NCI-H2171 treated with DMSO at 0.1 percent for 48 hours (cell line): ENCODE data around the gene MTCL1.

ENCODE experiments used
- DNase-seq: peaks from one replicate; lab custom pipeline; 2025; lab: John Stamatoyannopoulos, UW

The MTCL1 gene

DNA sequence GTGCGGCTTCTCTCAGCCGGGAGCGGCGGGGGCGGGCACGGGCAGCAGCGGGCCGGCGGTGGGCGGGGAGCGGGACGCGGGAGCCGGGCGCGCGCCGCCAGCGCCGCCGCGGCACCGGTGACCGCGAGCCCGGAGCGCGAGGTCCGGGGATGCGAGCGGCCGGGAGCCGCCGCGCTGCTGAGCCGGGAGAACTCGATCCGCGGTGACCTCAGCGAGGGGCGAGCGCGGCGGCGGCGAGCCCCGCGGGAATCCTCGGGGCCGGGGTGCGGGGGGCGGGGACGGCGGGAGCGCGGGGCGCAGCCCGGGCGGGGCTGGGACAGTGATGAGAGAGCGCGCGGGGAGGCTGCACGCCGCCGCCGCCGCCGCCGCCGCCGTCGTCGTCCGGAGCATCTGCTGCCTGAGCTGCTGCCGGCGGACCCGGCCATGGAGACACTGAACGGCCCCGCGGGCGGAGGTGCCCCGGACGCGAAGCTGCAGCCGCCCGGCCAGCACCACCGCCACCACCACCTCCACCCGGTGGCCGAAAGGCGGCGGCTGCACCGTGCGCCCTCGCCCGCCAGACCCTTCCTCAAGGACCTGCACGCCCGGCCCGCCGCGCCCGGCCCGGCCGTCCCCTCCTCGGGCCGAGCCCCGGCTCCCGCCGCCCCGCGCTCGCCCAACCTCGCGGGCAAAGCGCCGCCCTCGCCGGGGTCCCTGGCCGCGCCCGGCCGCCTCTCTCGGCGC, at the start of gene MTCL1:
TSS of gene MTCL1 (plus strand) at position 319 of the 723 bp plus-strand sequence. CDS start at position 424, 105 bp downstream.
- DNase-seq: peak; percentile 56

DNA sequence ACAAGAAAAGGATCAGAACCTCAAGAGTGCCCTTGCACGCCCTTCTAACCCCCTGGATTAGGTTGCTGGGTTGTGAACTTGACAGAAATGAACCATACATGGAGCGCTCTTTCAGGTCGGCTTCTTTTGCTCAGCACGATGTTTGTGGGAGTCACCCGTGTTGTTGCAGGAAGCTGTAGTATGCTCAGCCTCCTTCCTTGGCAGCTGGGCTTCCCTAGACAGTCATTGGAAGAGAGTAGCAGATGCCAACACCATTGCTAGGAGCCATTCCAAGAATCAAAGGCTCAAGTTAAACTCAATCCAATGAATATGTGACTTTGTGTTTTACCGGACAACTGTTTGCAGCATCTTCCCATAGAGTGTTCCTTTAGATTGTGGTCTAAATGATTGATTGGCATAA, 49.1 kb upstream of the MTCL1 start:
- peak; percentile 38 for DNase-seq

DNA sequence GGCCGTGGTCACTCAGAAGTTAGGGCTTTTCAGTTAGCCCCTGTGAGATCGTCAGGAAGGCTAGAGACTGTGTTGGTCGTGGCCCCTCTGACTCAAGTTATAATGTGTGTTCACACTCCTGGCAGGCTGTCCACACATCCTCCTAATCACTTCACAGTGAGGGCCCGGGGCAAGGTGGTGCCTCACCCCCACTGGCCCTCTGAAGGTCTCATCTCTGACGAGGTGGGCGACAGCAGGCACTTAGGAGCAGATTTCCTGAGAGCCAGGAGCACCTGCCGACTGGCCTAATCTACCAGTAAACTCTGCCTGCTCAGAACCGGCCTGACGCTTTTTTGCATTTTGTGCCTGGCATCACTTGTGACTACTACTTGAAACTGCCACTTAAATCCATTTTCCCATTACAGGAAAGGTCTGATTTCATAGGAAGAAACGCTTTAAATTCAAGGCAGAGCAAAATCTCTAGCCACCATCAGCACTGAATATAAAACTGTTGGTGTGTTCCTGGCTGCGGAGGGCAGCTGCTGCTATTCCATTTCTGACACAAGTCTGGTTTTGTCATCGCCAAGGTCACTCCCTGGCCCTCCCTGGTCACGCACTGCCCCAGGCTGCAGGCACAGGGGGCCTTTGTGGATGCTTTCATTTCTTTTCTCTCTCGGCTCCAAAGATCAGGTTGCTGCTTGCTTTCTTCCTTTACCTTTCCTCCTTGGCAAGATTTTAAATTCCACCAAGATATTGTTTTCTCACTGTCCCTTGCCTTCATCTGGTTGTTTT, 48.1 kb upstream of the MTCL1 start:
- peak; percentile 34 for DNase-seq

DNA sequence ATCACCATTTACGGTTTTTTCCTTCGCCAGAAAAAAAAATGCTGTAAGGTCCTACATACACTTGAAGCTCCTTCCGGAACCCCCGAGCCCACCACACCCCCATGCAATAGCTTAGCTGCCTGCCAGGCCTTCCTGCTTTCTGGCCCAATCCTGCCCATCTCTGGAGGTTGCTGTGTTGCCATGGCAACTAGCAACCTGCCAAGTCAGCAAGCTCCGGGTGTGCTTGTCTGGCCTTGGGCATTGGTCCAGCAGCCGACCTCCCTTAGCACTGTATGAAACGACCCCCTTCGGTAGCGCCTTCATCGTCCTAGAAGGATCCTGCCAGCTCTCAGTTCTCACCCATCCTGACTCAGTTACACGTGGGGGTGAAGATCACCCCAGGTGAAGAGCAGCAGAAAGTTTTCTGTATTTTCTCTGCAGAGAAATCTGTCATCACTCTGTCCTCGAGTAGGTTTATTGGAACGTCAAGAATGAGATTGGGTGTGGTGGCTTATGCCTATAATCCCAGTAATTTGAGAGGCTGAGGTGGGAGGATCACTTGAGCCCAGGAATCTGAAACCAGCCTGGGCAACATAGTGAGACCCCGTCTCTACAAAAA, 47.4 kb upstream of the MTCL1 start:
- DNase-seq: no peak

DNA sequence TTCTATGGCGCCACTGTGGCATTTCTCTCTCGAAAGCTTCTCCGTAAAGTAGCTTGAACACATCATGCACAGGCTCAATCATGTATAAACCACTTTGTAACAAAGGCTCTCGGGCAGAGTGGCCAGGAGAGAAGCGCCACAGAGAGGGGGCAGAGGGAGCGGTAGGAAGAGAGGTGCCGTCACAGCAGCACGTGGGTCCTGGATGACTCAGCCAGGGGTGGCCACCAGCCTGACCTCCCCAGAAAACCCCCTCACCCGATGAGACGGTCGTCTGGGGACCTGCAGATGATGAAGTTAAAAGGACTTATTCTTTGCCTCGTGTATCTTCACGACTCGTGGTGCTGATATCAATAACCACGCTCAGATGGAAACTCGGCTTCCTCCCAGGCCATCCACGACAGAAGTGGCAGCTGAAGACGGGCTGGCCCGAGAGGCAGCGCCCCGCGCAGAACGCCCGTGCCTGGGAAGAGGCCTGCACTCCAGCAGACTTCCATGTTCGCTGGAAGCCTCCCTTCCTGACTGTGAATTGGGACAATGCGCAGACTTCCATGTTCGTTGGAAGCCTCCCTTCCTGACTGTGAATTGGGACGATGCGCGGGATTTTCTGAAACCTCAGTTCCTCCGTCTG, 46.4 kb upstream of the MTCL1 start:
- no peak for DNase-seq

DNA sequence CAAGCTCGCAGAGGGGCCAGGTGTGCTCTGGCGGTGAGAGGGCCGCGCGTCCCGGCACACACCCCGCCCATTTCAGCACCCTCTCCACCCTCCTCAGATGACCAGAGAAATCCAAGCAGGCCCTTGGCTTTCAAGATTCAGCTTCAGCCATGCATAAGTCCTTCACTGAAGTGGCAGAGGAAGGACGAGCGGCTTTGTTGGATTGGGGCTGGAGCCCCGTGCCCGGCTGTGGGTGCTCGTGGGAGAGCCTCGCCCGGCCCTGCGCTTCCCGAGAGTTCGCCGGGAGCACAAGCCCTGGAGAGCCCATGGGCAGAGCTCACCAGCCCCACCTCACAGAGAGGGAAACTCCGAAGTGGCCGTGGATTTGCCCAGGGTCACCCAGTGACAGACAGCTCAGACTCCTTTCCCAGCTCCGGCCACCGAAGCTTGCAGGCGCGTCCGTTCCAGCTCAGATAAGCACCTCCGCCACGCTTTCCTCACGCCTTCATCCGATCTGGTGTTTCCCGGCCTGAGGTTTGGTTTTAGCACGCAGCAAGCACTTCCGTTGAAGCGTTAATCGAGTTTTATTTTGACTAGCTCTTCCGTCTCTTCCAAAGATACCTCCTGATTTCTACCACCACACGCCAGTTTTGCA, 45.6 kb upstream of the MTCL1 start:
- no peak for DNase-seq

DNA sequence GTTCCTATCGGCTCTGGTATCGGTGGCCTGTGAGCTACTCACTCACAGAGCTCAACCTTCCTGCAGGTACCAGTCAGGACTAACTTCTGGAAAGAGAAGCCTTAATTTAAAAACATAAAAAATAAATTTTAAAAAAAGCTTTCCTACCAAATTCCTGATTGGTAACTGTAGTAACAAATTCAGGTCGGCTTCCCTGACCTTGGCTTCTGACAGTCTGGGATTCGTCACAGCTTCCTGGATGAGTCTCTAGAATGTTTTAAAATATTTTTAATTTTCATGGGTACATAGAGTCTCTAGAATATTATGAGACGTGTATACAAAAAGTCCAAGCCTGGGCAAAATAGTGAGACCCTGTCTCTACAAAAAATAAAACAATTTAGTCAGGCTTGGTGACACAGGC, 45.0 kb upstream of the MTCL1 start:
- DNase-seq: no peak

DNA sequence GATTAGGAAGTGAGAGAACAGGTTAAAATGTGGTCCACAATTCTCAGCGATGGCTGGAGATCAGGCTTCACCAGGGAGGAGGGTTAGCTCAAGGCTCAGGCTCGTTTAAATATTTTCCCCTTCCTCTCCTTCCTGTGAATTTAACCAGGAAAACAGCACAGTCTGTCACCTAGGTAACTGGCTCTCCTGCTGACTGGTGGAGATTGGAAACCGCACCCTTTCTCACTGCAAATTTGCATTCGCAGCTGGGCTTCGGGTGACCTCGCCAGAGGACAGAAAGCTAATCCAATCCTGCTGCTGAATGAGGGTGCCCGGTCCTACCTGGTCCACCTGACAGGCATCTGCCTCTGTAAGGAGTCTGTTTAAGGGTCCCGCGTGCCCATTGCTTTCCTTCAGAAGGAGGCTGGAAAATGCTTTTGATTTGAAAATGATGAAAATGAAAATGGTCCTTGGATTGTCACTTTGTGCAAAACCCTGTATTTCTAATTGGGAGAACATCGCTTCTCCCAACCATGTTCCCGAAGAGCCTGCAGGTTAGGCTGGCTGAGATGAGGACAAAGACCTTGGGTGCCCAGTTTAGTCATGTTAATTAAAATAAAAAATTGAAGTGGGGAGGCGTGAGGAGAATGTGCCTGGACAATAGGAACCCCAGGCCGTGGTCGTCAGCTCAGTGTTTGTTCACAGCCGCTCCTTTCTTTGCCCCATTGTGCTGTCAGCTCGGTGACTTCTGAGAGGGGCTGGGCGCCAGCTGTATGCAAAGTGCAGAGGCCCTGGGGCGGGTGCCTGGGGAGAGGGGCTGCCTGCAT, 43.4 kb upstream of the MTCL1 start:
- peak; percentile 90 for DNase-seq

DNA sequence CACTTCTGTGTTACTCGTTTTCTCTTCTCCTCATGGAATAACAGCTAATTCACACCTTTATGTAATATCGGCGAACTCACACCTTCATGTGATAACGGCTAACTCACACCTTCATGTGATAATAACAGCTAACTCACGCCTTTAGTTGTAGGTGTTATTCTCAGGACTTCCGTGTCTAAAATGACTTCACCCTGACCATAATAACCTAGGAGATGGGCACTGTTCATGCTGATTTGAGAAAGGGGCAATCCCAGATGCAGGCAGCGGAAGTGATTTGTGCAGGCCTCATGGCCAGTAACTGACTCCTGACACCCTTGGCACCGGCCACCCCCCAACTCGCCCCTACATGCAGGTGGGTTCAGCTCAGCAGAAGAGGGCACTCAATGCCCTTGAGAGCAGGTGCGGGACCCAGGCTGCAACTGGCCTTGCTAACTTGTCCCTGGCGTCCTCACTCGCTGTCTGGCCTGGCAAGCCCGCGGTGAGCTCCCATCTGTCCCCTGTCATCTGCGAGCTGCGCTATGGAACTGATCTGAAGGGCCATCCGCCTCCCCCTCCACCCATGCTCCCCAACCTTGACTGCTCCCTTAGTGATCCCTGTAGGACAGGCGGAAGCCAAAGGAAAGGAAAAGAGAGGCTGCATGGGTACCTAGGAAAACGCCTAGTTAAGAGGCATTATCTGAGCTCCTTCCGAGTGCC, 42.6 kb upstream of the MTCL1 start:
- DNase-seq: no peak

DNA sequence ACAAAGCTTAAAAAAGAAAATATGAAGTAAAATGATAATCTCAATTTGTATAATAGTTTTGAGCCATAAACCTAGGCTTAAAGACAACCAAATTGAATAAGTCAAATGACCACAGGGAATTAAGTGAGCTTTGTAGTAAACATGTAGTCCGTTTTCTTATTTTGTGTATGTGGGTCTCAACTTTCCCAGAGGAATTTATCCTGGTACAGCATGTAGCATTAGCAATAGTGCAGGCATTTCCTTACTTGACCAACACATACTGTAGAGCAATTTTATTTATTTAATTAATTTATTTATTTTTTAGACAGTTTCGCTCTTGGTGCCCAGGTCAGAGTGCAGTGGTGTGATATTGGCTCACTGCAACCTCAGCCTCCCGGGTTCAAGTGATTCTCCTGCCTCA, 37.5 kb upstream of the MTCL1 start:
- no peak for DNase-seq

DNA sequence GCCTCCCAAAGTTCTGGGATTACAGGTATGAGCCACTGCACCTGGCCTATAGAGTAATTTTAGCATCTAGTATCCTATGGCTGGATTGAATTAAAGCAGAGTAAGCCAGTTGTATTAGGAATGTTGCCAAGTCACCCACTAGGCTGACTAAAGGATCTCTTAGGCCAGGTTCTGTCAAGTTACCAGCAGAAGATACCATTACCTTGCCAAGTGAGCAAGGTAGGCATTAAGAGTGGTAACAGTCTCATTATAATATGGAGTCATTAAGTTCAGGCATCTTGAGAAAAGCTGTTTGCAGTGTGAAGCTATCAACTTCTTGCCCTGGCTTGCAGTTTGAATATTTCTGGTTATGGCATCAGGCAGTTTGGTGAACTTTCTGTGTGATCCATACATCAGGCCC, 37.0 kb upstream of the MTCL1 start:
- DNase-seq: no peak

DNA sequence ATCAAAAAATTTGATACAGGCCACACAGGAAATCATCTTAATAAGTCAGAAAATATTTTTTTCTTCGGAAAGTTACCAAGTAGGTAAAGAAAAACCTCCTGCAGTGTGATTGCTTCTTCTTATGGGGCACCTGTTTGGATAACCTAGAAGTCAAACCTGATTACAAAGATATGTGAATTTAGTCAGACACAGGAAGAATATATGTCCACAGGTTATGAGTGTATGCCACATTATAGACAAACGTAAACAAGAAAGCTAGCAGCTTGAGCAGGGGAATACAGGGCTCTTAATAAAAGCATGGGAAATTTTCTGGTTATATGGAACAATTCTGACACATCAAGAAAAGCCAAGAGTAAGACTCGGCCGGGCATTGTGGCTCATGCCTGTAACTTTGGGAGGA, 35.8 kb upstream of the MTCL1 start:
- no peak for DNase-seq

DNA sequence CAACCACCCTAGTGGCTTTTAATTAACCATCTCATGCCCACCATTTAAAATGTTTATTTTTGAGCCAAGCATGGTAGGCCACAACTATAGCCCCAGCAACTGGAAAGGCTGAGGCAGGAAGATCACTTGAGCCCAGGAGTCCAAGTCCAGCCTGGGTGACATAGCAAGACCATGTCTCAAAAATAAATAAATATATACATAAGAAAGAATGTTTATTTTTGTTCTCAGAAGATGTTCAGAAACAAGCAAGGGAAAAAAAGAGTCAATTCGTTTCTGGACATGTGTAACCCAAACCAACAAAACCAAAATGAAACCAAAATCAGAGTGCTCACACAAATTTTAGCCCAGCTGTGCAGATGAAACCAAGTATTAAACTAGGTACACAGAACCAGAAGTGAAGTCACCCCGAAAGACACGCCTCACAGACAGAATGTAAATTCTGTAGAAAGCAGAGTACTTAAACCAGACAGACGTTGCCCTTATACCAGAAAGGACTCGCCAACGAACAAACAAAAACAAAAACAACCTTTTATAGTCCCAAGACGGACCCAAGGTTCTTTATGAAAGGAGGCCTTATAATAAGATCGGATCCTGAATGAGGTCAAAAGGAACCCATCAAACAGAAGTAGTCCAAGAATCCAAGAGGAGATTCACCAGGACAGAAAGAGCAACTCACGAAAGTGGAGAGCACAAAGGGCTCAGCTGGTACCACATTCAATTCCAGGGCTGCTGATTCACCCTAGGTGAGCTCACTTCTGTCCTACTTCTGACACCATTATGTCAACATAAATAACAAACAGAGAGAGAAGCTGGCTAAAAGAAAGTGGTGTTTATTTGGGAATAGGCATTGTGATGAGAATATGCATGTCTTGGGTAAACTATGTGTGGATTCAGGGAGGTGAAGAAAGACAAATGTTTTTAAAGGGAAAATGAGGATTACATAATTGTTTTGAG, 31.8 kb upstream of the MTCL1 start:
- DNase-seq: peak; percentile 12

DNA sequence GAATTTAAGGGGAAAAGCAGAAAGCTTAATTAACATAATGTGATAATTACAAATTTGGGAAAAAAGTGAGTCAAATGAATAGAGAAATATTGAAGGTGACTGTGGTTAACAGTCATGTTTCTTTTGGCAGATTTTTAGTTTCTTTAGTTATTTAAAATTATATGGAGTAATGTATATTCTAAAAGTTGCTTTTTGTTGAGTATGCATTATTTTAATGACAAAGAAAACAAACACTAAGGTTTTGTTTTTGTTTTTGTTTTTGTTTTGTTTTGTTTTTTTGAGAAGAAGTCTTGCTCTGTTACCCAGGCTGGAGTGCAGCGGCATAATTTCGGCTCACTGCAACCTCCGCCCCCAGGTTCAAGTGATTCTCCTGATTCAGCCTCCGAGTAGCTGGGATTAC, 30.3 kb upstream of the MTCL1 start:
- DNase-seq: no peak

DNA sequence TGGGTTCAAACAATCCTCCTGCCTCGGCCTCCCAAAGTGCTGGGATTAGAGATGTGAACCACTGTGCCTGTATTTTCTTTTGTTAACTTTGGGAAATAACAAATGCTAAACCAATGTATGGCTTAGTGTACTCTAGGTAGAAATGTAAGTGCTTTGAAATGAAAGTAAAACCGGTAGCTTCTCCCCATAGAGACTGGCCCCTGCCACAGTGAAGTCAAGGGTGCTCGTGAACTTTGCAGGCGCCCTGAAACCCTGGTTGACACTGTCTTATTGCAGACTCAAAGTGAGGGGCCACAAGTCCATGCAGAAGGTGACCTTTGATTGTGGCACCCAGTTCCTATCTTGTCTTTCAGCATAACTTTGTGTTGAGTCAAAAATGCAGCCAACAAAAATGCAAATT, 24.2 kb upstream of the MTCL1 start:
- DNase-seq: no peak

DNA sequence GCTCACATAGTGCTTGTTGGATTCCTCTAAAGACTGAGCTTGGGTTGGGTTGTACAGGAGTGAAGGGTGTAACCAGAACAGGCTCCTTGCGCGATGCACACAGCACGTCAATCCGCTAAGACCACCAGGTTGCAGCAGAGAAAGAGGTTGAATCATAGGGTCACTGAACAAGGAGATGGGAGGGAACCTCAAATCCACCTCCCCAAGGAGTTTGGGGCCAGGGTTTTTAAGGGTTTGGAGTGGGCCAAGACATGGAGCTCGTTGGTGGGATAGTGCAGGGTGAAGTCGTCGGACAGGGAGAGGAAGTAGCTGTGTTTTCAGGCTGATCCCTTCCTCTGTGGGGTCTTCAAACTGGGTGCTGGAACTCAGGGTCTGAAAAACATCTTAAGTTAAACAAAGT, 20.8 kb upstream of the MTCL1 start:
- no peak for DNase-seq

DNA sequence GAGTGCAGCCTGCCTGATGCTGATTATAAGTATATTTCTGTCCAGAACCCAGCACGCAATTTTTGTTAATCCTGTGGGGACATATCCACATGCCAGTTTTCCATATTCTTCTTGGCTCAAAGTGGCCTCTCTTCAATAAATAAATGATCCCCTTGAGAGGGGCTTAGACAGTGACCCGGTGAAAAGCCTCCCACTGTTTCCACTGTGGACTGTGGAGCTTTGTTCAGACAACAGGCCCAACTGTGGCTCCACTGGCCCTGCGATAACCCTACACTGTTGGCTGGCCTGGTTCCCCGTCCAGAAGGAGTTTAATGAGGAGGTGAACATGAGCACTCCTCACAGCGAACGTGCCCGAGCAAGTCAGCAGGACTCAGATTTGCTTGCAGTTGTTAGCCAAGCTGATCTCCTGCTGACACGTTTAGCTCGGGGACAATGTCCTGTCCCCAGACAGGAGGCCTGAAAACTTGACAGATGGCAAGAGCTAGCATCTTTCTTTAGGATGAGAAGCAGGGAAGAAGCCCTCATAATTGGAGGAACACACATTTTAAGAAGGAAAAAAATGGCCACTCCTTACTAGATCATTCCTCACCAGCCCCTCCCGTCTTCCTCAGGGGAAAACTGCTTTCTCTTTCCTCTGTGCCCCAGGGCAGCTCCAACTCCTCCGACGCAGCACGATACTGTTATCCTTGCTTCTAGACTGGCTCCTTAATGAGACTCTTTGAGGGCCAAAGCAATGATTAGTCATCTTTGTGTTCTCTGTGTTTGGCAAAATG, 20.0 kb upstream of the MTCL1 start:
- peak; percentile 99 for DNase-seq

DNA sequence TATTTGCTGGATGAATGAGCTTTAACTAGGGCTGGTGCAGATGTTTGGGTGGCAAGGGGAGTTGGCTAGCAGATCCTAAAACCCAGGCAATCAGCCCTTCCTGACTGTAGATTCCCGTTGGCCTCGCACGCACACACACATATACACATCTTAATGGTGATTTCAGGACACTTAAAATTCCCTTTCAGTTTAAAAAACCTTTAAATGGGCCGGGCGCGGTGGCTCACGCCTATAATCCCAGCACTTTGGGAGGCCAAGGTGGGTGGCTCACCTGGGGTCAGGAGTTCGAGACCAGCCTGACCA, 19.5 kb upstream of the MTCL1 start:
- no peak for DNase-seq

DNA sequence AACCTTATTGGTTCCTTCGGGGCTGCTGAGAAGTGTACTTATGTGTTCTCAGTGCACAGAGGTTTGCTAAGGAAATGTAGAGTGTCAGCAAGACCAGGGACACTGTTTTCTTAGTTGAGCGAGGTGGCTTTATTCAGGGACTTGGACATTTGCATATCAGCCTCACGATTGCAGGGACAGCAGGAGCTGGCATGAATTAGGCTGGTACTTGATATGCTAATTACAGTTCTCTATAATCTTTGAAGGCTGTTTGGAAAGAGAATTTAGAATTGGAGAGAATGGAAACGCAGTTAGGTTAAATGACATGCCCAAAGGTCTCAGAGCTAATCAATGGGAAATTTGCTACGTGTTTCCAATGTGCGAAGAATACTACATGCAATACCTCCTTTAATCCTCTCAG, 18.7 kb upstream of the MTCL1 start:
- DNase-seq: peak; percentile 53
